GM19455 (cell line): ENCODE results near the gene DHCR7.

Source experiments
- ATAC-seq: cut with Tn5 transposase; IDR thresholded peaks from one replicate; pipeline ENCODE4 v1.9.1; 2021; ENCODE audit not compliant: unreplicated experiment

DHCR7 gene

GRCh38 chr11:71448257-71449171, at the start of gene DHCR7:
DHCR7 (minus strand) TSS chr11:71448393; CDS start chr11:71444952, 3,441 bp downstream.
- peak; percentile 70 for ATAC-seq

DNA sequence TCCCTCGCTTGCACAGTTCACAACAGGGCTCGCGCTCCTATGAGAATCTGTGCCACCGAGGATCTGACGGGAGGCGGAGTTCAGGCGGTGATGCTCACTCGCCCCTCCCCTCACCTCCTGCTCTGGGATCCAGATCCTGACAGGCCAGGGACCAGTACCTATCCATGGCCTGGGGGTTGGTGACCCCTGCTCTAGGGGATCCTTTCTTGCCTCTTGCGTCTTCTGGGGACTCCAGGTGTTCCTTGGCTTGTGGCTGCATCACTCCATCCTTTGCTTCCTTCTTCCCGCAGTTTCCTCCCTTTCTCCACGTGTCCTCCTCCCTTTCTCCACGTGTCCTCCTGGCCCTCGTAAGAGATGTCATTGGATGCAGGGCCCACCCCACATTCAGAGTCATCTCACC, 48.2 kb upstream of the DHCR7 start:
- no peak for ATAC-seq

- no peak for ATAC-seq
These were observed 47.4 kb upstream of the DHCR7 start for GRCh38 chr11:71495286-71496230.

DNA sequence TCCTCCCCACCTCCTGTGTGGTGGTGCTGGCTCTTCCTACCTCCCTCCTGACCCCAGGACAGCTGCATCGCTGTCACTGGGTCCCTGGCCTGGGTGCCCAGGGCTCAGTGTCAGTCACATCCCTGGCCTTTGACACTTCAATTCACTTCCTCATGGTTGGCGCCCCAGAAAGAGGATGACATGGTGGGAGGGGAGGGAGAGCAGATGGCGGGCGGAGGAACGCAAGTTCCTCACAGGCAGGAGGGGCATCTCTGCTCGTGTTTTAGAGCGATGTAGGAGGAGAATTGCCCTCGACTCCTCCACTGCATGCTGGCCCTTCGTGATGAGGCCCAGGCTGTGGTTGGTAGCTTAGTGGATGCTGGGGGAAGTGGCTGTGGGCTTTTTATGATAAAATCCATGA, 43.7 kb upstream of the DHCR7 start:
- ATAC-seq, result no peak

DNA sequence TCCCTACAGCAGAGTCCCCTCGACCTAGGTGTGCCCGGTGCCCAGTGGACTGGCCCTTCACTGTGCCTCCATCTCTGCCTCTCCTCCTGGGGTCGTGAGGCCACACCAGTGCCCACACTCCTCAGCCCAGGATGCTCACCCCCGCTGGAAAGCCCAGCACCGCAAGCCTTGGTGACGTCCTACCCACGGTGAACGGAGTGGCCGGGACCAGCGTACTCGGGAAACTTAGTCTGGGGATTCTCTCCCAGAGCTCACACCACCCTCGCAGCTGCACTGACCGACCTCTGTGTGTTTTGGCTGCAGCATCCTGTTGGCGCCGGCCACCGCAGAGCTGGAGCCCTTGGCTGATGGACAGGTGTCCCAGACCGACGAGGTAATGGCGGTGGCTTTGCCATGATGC, 43.3 kb upstream of the DHCR7 start:
- ATAC-seq, result no peak

DNA sequence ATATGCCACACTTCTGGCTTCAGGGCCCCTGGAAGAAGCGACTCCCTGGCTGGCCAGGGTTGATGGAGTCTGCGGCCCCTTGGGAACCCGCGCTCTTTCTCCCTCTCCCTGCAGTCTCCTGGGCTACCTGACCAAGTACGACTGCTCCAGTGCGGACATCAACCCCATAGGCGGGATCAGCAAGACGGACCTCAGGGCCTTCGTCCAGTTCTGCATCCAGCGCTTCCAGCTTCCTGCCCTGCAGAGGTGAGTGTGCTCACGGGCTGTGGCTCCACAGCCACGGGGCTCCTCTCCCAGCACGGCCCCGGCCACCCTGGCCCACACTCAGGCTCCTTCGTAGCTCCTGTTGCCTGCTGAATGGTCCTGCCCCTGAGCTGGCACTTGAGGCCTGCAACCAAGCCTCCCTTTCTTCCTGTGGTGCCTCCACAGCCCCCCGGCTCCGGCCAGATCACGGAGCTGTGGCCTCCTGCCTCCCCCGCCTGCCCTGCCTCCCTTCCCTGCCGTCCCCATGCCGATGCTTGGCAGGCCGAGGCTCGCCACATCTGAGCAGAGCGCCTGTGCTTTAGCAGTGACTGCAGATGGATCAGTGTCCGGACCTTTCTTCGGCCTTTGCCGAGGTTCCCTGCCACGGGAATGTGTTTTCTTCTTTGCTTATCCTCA, 42.7 kb upstream of the DHCR7 start:
- ATAC-seq, result no peak

GRCh38 chr11:71490044-71490730, 42.0 kb upstream of the DHCR7 start:
- ATAC-seq, result no peak

DNA sequence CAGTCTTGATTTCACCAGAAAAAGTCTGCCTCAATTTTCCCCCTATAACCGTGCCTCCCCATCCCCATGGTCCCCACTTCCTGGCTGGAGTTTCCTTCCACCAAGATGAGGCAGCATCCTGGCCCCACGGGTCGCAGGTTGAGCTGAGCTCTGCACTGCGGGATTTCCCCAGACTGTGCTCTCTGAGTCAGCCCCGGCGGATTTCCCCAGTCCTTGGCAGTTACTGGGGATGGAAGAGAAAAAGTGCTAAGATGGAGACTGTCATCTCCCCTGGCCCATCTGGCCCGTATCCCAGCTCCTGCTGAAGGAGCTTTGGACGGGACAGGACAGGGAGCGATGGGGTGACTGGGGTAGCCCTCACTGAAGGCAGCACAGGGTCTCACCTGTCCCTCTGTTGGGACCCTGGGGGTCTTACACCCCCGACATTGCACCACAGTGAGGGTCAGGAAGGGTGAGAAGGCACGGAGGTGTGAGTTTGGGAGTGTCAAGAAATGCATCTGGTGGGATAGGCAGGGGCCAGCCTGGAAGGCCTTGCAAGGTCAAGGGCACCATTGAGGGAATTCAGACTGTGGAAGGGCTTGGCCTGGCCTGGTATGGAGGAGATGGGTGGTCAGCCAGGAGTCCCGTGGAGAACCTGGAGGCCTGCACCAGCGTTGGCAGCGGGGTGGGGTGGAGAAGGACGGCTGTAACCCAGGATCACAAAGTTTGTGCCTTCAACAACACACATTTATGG, 41.3 kb upstream of the DHCR7 start:
- ATAC-seq, result no peak

- ATAC-seq, result no peak
These were observed 40.6 kb upstream of the DHCR7 start for GRCh38 chr11:71488681-71489270.

GRCh38 chr11:71486320-71486719, 38.1 kb upstream of the DHCR7 start:
- no peak for ATAC-seq

- ATAC-seq, result no peak
These were observed 37.3 kb upstream of the DHCR7 start for GRCh38 chr11:71485466-71485865.

GRCh38 chr11:71485063-71485399, 36.8 kb upstream of the DHCR7 start:
- no peak for ATAC-seq

- ATAC-seq, result no peak
These were observed 36.3 kb upstream of the DHCR7 start for GRCh38 chr11:71484248-71485062.

GRCh38 chr11:71483692-71484091, 35.5 kb upstream of the DHCR7 start:
- ATAC-seq, result no peak

DNA sequence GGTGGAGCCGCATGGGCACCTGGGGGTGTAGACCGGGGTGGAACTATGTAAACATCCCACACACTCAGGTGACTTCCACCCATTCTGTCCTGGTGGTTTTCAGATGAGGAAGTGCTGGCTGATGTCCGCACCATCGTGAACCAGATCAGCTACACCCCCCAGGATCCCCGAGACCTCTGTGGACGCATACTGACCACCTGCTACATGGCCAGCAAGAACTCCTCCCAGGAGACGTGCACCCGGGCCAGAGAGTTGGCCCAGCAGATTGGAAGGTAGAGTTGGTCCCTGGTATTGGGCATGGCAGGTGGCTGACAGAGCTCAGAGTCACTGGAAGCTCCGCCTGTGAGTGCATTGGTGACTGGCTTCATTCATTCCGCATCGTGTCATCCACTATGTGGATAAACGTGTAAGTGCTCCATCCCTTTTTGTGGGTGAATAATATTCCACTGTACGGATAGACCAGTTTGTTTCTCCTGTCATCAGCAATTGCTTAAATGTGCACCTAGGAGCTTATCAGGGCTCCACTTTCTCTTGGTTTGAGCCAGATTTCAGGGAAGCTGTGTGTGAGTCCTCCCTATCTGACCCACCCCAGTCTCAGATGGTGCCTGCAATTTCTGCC, 34.7 kb upstream of the DHCR7 start:
- ATAC-seq, result no peak

DNA sequence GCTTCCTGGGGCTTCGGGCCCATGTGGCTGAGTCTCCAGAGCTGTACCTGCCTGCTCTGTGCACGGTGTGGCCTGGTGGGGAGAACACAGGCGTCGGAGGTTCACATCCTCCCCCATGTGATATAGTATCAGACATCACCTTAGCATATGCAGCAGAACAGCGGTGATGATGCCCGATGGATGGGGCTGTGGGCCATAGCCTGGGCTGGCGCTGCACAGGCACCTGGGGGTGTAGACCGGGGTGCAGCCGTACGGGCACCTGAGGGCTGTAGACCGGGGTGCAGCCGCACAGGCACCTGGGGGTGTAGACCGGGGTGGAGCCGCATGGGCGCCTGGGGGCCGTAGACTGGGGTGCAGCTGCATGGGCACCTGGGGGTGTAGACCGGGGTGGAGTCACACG, 34.0 kb upstream of the DHCR7 start:
- ATAC-seq, result no peak

DNA sequence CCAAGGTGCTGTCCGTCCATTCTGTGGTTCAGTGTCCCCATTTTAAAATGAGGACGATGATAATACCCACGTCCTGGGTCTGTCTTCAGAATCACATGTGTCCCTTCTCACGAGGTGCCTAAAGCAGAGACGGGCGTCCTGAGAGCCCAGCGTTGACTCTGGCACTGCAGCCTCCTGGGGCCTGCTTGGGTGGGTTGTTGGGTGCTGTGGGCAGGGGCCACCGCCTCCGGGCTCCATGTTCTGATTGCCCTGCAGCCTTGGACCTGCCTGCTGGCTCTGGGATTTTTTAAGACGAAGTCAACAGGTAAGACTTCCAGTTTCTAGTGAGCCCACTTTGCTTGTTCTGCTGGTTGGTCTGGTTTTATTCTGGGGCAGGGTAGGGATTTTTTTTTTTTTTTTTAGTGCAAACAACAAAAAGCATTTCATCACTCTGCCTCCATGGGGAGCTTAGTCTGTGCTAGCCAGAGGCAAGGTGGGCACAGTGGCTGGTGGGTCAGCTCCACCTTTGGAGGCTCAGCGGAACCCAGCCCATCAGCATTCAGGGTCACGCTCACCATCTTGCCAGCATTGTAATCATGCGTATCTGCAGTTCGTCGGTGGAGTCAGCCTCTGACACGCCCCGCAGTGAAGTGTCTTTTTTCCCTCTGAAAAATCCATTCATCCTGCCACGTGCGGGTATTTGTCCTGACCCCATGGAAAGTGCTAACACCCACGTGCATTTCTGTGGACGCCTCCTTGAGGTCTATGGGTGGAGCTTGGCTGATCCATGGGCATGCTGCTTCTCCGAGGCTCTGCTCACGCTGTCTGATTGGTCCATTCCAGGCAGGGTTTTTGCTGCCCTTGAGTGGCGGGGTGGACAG, 33.1 kb upstream of the DHCR7 start:
- ATAC-seq, result no peak

GRCh38 chr11:71478528-71478840, 30.3 kb upstream of the DHCR7 start:
- ATAC-seq, result no peak
